ENCODE data around the gene PLA2G4E. TPM values are rescaled to one million over a fixed set of nuclear protein-coding genes. Genes with fewer than 3 reads are reported as not detected.
A peak's percentile ranks its signal among the peaks of the same experiment; 100 is the strongest.

PLA2G4E gene
- total and polyA plus RNA-seq, 7 donors = 0.01 to 0.34 (median 0.08) TPM; not detected in 2

GRCh38 chr15:42053914-42054313 lies 33.1 kb upstream of the PLA2G4E start:
- ATAC-seq (no peak), DNase-seq (no peak)
- TF ChIP-seq CTCF (IDR thresholded peaks at IDR 0.05) = no peak
- no peaks in the 10 kb centered on the region for H3K36me3 ChIP-seq (ENCODE audit: insufficient read depth in 1 of 2, low read depth in 1 of 2)
- no peaks in the 10 kb centered on the region for H3K27me3 ChIP-seq (ENCODE audit: insufficient read depth in 3 of 3, low read length in 2 of 3)
- peak overlapping the region; percentile 51 for H3K27ac ChIP-seq
- 48 to 65% (median 55%) methylated on average over 2 of the region's 2 CpGs for WGBS, 3 donors
- H3K4me1 ChIP-seq = peaks cover 47% of the 10 kb centered on the region
- no peak overlapping the region for H3K4me3 ChIP-seq
- intact Hi-C loops (cut with DNase I) = no loop called here
- H3K9me3 ChIP-seq = no peaks in the 10 kb centered on the region

GRCh38 chr15:42053010-42053409 lies 32.2 kb upstream of the PLA2G4E start:
- peak overlapping the region; percentile 51 for H3K27ac ChIP-seq
- peaks cover 47% of the 10 kb centered on the region for H3K4me1 ChIP-seq
- intact Hi-C loops (cut with DNase I) = no loop called here
- H3K36me3 ChIP-seq (ENCODE audit: insufficient read depth in 1 of 2, low read depth in 1 of 2) = no peaks in the 10 kb centered on the region
- ATAC-seq (peak in 2 of 4 donors; percentile 38 to 50), DNase-seq (no peak)
- no peak for TF ChIP-seq CTCF (IDR thresholded peaks at IDR 0.05)
- H3K4me3 ChIP-seq = no peak overlapping the region
- WGBS, 3 donors = 35 to 43% (median 43%) methylated on average over 4 of the region's 4 CpGs
- H3K27me3 ChIP-seq (ENCODE audit: insufficient read depth in 3 of 3, low read length in 2 of 3) = no peaks in the 10 kb centered on the region
- H3K9me3 ChIP-seq = no peaks in the 10 kb centered on the region

GRCh38 chr15:42050484-42051255 lies 29.8 kb upstream of the PLA2G4E start:
- Histone ChIP-seq H3K4me1 (peaks cover 47% of the 10 kb centered on the region), H3K27ac (peak overlapping the region; percentile 83), H3K27me3 (ENCODE audit: insufficient read depth in 3 of 3, low read length in 2 of 3) (no peaks in the 10 kb centered on the region), H3K36me3 (ENCODE audit: insufficient read depth in 1 of 2, low read depth in 1 of 2) (no peaks in the 10 kb centered on the region), H3K9me3 (no peaks in the 10 kb centered on the region), H3K4me3 (no peak overlapping the region)
- DNase-seq = no peak
- no peak for TF ChIP-seq CTCF (IDR thresholded peaks at IDR 0.05)
- intact Hi-C loops (cut with DNase I) = no loop called here
- WGBS, 3 donors = 36 to 54% (median 37%) methylated on average over 10 of the region's 10 CpGs
- ATAC-seq = peak; percentile 77 to 92 (median 82)

- no peak for TF ChIP-seq CTCF (IDR thresholded peaks at IDR 0.05)
- no peaks in the 10 kb centered on the region for H3K36me3 ChIP-seq (ENCODE audit: insufficient read depth in 1 of 2, low read depth in 1 of 2)
- H3K4me1 ChIP-seq = peaks cover 41% of the 10 kb centered on the region
- 67 to 72% (median 70%) methylated on average over 8 of the region's 8 CpGs for WGBS, 3 donors
- intact Hi-C loops (cut with DNase I) = no loop called here
- H3K4me3 ChIP-seq = no peak overlapping the region
- ATAC-seq (peak in 3 of 4 donors; percentile 23 to 43 (median 38)), DNase-seq (no peak)
- no peaks in the 10 kb centered on the region for H3K9me3 ChIP-seq
- H3K27me3 ChIP-seq (ENCODE audit: insufficient read depth in 3 of 3, low read length in 2 of 3) = no peaks in the 10 kb centered on the region
- no peak overlapping the region for H3K27ac ChIP-seq
Measured at GRCh38 chr15:42048821-42049200, 28.0 kb upstream of the PLA2G4E start.
